ENCODE results near the gene EGFL7.

GRCh38 chr9:136656795-136657611 is 5.7 kb upstream of the EGFL7 start:
- no peak for TF ChIP-seq CTCF (IDR thresholded peaks at IDR 0.05 in 8 of 11, conservative IDR thresholded peaks at IDR 0.05 in 3 of 11)
- peak; percentile 74 to 83 (median 79) for TF ChIP-seq POLR2AphosphoS5 (IDR thresholded peaks at IDR 0.05)
